Measurements from ENCODE around the gene CYTH1. TPM values are rescaled to one million over a fixed set of nuclear protein-coding genes. Genes with fewer than 3 reads are reported as not detected.

The CYTH1 gene
- total and polyA plus RNA-seq, 4 donors: 15.4 to 32.1 (median 20.6) TPM

- TF ChIP-seq RXRA (IDR thresholded peaks at IDR 0.05): no peak
- TF ChIP-seq HNF4A (conservative IDR thresholded peaks at IDR 0.05): no peak
- TF ChIP-seq GABPA (IDR thresholded peaks at IDR 0.05 in 1 of 2, conservative IDR thresholded peaks at IDR 0.05 in 1 of 2): no peak
- TF ChIP-seq HNF4G (IDR thresholded peaks at IDR 0.05): no peak
- TF ChIP-seq CTCF (IDR thresholded peaks at IDR 0.05; ENCODE audit: low read depth, low read length, missing input control): no peak
- TF ChIP-seq FOXA1 (IDR thresholded peaks at IDR 0.05): no peak
- TF ChIP-seq FOXA2 (IDR thresholded peaks at IDR 0.05): no peak
- TF ChIP-seq TAF1 (conservative IDR thresholded peaks at IDR 0.05): no peak
- TF ChIP-seq RAD21 (IDR thresholded peaks at IDR 0.05): no peak
- no peak for TF ChIP-seq YY1 (IDR thresholded peaks at IDR 0.05)
- TF ChIP-seq ATF3 (IDR thresholded peaks at IDR 0.05): no peak
- no peak for TF ChIP-seq SP1 (IDR thresholded peaks at IDR 0.05)
- TF ChIP-seq MAX (IDR thresholded peaks at IDR 0.05): no peak
- H3K36me3 ChIP-seq (ENCODE audit: control insufficient read depth in 4 of 4, insufficient read depth in 3 of 4, low read depth in 1 of 4, low read length in 3 of 4): peaks cover 3 to 51% (median 26%) of the 10 kb centered on the region in 4 donors
- no peak for DNase-seq (ENCODE audit: low spot score)
- WGBS: 96% methylated on average over 2 of the region's 2 CpGs
- no peak overlapping the region for H3K4me3 ChIP-seq (ENCODE audit: low read depth in 1 of 3, low read length in 3 of 3)
- no peak overlapping the region for H3K9ac ChIP-seq (ENCODE audit: low read depth in 1 of 2, low read length in 2 of 2)
- no peaks in the 10 kb centered on the region for H3K27me3 ChIP-seq (ENCODE audit: control insufficient read depth in 4 of 4, insufficient read depth in 4 of 4, low read length in 3 of 4)
- no peak overlapping the region for H3K27ac ChIP-seq (ENCODE audit: low read depth in 1 of 2, low read length in 2 of 2)
- H3K9me3 ChIP-seq (ENCODE audit: control insufficient read depth in 4 of 4, low read length in 3 of 4): no peaks in the 10 kb centered on the region
- no peaks in the 10 kb centered on the region for H3K4me1 ChIP-seq (ENCODE audit: control insufficient read depth in 4 of 4, insufficient read depth in 4 of 4, low read length in 3 of 4)
These were observed 99.7 kb downstream of the CYTH1 start for GRCh38 chr17:78682363-78682762.

- Histone ChIP-seq H3K36me3 (ENCODE audit: control insufficient read depth in 4 of 4, insufficient read depth in 3 of 4, low read depth in 1 of 4, low read length in 3 of 4) (peaks cover 8 to 60% (median 32%) of the 10 kb centered on the region in 4 donors), H3K9me3 (ENCODE audit: control insufficient read depth in 4 of 4, low read length in 3 of 4) (no peaks in the 10 kb centered on the region), H3K9ac (ENCODE audit: low read depth in 1 of 2, low read length in 2 of 2) (no peak overlapping the region), H3K4me1 (ENCODE audit: control insufficient read depth in 4 of 4, insufficient read depth in 4 of 4, low read length in 3 of 4) (no peaks in the 10 kb centered on the region), H3K27ac (ENCODE audit: low read depth in 1 of 2, low read length in 2 of 2) (no peak overlapping the region), H3K27me3 (ENCODE audit: control insufficient read depth in 4 of 4, insufficient read depth in 4 of 4, low read length in 3 of 4) (no peaks in the 10 kb centered on the region), H3K4me3 (ENCODE audit: low read depth in 1 of 3, low read length in 3 of 3) (no peak overlapping the region)
- WGBS: 88% methylated on average over 12 of the region's 12 CpGs
- TF ChIP-seq GABPA (IDR thresholded peaks at IDR 0.05 in 1 of 2, conservative IDR thresholded peaks at IDR 0.05 in 1 of 2): no peak
- TF ChIP-seq FOXA1 (IDR thresholded peaks at IDR 0.05): no peak
- TF ChIP-seq TAF1 (conservative IDR thresholded peaks at IDR 0.05): no peak
- no peak for TF ChIP-seq NR2F2 (IDR thresholded peaks at IDR 0.05)
- DNase-seq (ENCODE audit: low spot score): no peak
These were observed 101.6 kb downstream of the CYTH1 start for GRCh38 chr17:78680436-78680835.

- Histone ChIP-seq H3K27me3 (ENCODE audit: control insufficient read depth in 4 of 4, insufficient read depth in 4 of 4, low read length in 3 of 4) (no peaks in the 10 kb centered on the region), H3K4me3 (ENCODE audit: low read depth in 1 of 3, low read length in 3 of 3) (no peak overlapping the region), H3K9ac (ENCODE audit: low read depth in 1 of 2, low read length in 2 of 2) (no peak overlapping the region), H3K27ac (ENCODE audit: low read depth in 1 of 2, low read length in 2 of 2) (no peak overlapping the region), H3K4me1 (ENCODE audit: control insufficient read depth in 4 of 4, insufficient read depth in 4 of 4, low read length in 3 of 4) (no peaks in the 10 kb centered on the region), H3K36me3 (ENCODE audit: control insufficient read depth in 4 of 4, insufficient read depth in 3 of 4, low read depth in 1 of 4, low read length in 3 of 4) (peaks cover 10 to 67% (median 38%) of the 10 kb centered on the region in 4 donors), H3K9me3 (ENCODE audit: control insufficient read depth in 4 of 4, low read length in 3 of 4) (no peaks in the 10 kb centered on the region)
- 93% methylated on average over 24 of the region's 24 CpGs for WGBS
- DNase-seq (ENCODE audit: low spot score): no peak
- no peak for TF ChIP-seq HNF4A (conservative IDR thresholded peaks at IDR 0.05)
- no peak for TF ChIP-seq SP1 (IDR thresholded peaks at IDR 0.05)
- TF ChIP-seq FOXA1 (IDR thresholded peaks at IDR 0.05): no peak
- TF ChIP-seq HNF4G (IDR thresholded peaks at IDR 0.05): no peak
- no peak for TF ChIP-seq JUND (IDR thresholded peaks at IDR 0.05)
- TF ChIP-seq CTCF (IDR thresholded peaks at IDR 0.05; ENCODE audit: low read depth, low read length, missing input control): no peak
- no peak for TF ChIP-seq YY1 (IDR thresholded peaks at IDR 0.05)
- no peak for TF ChIP-seq ATF3 (IDR thresholded peaks at IDR 0.05)
- TF ChIP-seq ZBTB33 (IDR thresholded peaks at IDR 0.05): no peak
- TF ChIP-seq GABPA (IDR thresholded peaks at IDR 0.05 in 1 of 2, conservative IDR thresholded peaks at IDR 0.05 in 1 of 2): no peak
- no peak for TF ChIP-seq TAF1 (conservative IDR thresholded peaks at IDR 0.05)
- no peak for TF ChIP-seq MAX (IDR thresholded peaks at IDR 0.05)
- no peak for TF ChIP-seq FOXA2 (IDR thresholded peaks at IDR 0.05)
These were observed 102.3 kb downstream of the CYTH1 start for GRCh38 chr17:78679495-78680395.
